Gastrocnemius medialis (tissue), 4 donors: ENCODE measurements around the gene TMPRSS9. TPM values are rescaled to one million over a fixed set of nuclear protein-coding genes. Genes with fewer than 3 reads are reported as not detected.
A peak's percentile ranks its signal among the peaks of the same experiment; 100 is the strongest.

Source experiments
- ATAC-seq, 2 donors: fragments of 150-250 bp; one replicate each; pipeline ENCODE4 v1.9.1; 2016
- DNase-seq, 2 donors: peaks; one replicate each; pipeline ENCODE4 v3.0.0-alpha.2; 2019
- H3K27ac ChIP-seq, 4 donors: fragments of 200-600 bp; sonication (generic); 1 replicate in 1 of 4; 2 replicates in 3 of 4; pipeline ENCODE4 v1.5.1; 2016 to 2018; ENCODE audit warnings: mild to moderate bottlenecking in 2 of 4, moderate library complexity in 1 of 4
- H3K27me3 ChIP-seq, 3 donors: fragments of 200-600 bp; sonication (generic) in 2 of 3; 1 replicate in 1 of 3; 2 replicates in 2 of 3; pipeline versions ENCODE4 v1.5.1 to v1.6.0; 2016 to 2019; ENCODE audit warnings: mild to moderate bottlenecking in 1 of 3, moderate library complexity in 1 of 3
- H3K36me3 ChIP-seq, 2 donors: fragments of 200-600 bp; sonication (generic) in 1 of 2; one replicate each; pipeline ENCODE4 v1.5.1; 2017 to 2018
- H3K4me1 ChIP-seq, 2 donors: fragments of 200-600 bp; sonication (generic) in 1 of 2; one replicate each; pipeline ENCODE4 v1.5.1; 2016 to 2017; ENCODE audit warnings: mild to moderate bottlenecking in 2 of 2
- H3K4me3 ChIP-seq, 4 donors: fragments of 200-600 bp; sonication (generic) in 3 of 4; 1 replicate in 1 of 4; 2 replicates in 3 of 4; pipeline ENCODE4 v1.5.1; 2016 to 2019; ENCODE audit warnings: mild to moderate bottlenecking in 2 of 4
- H3K9me3 ChIP-seq, 3 donors: fragments of 200-600 bp; sonication (generic) in 2 of 3; 1 replicate in 1 of 3; 2 replicates in 2 of 3; pipeline ENCODE4 v1.5.1; 2016 to 2019
- POLR2A ChIP-seq, 2 donors: fragments of 450-650 bp; IDR thresholded peaks; one replicate each; pipeline ENCODE4 v1.6.1; 2017; ENCODE audit warnings: antibody characterized with exemption in 2 of 2, mild to moderate bottlenecking in 2 of 2, moderate library complexity in 2 of 2
- in situ Hi-C, 4 donors: fragments of 200-750 bp; cut with MboI; loops; one replicate each; pipeline versions ENCODE4 v1.15.0 to v1.8.0; 2017; ENCODE audit warnings: low sequenced_read_pairs in 4 of 4
- intact Hi-C: fragments of 100-400 bp; cut with DNase I; formaldehyde crosslinking; loops from one replicate; pipeline ENCODE4 v1.15.1; 2023; ENCODE audit warnings: low total_unique reads
- total RNA-seq, 4 donors: library from RNA; depleted of rRNA; stranded (reverse); fragments of >200 nt; gene quantifications; one replicate each; pipeline versions ENCODE4 v1.1.0 to v1.2.3, GENCODE V29; 2016
- TF ChIP-seq, protein P1 (sequence below), 5 experiments: fragments of 450-650 bp in 3 of 5; fragments of 200-600 bp in 2 of 5; sonication (generic) in 2 of 5; IDR thresholded peaks in 4 of 5; conservative IDR thresholded peaks in 1 of 5; 1 replicate in 4 of 5; 2 replicates in 1 of 5; pipeline ENCODE4 v1.5.1; 2016 to 2019; ENCODE audit warnings: antibody characterized with exemption in 5 of 5, mild to moderate bottlenecking in 3 of 5, moderate library complexity in 3 of 5

Gene TMPRSS9
- total RNA-seq, 4 donors from 2014 or later = not detected

DNA sequence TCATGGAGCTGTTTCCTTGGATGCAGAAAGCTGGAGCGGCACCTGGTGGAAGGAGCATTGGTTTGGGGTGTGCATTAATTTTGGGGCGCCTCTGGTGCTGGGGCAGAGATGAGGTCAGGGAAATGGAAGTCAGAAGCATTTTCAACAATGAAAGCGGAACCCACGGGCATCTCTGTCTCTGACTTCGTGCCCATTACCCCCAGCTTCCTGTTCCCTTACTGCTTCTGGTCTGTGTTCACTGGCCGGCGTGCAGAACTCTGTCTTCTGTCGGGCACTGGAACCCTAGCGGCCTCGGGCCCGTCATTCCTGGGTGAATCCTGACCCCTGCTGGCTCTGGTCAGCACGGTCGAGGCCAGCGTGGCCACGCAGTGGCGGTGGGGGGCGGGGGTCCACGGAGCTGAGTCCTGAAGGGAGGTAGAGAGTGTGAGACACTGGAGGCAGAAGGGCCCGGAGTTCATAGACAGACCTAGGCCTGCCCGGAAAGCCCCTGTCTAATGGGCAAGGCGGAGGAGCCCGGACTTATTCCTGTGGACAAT is 44.2 kb upstream of the TMPRSS9 start:
- Histone ChIP-seq H3K9me3 (no peaks in the 10 kb centered on the region), H3K27me3 (peaks cover 6 to 14% (median 8%) of the 10 kb centered on the region in 3 donors), H3K4me1 (no peaks in the 10 kb centered on the region), H3K27ac (no peak overlapping the region), H3K4me3 (no peak overlapping the region), H3K36me3 (no peaks in the 10 kb centered on the region)
- peak; percentile 58 to 60 for ATAC-seq
- intact Hi-C loops (loop anchor here (2.0 to 5.0 kb wide), 2 partner anchors 39 to 81 kb away; no protein-coding TSS in a partner anchor), in situ Hi-C loops (no loop called here)
- peak; percentile 49 to 52 for DNase-seq
- TF ChIP-seq, protein P1, sequence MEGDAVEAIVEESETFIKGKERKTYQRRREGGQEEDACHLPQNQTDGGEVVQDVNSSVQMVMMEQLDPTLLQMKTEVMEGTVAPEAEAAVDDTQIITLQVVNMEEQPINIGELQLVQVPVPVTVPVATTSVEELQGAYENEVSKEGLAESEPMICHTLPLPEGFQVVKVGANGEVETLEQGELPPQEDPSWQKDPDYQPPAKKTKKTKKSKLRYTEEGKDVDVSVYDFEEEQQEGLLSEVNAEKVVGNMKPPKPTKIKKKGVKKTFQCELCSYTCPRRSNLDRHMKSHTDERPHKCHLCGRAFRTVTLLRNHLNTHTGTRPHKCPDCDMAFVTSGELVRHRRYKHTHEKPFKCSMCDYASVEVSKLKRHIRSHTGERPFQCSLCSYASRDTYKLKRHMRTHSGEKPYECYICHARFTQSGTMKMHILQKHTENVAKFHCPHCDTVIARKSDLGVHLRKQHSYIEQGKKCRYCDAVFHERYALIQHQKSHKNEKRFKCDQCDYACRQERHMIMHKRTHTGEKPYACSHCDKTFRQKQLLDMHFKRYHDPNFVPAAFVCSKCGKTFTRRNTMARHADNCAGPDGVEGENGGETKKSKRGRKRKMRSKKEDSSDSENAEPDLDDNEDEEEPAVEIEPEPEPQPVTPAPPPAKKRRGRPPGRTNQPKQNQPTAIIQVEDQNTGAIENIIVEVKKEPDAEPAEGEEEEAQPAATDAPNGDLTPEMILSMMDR (IDR thresholded peaks at IDR 0.05 in 4 of 5, conservative IDR thresholded peaks at IDR 0.05 in 1 of 5) = peak; percentile 32 to 72 (median 52)
- no peak for TF ChIP-seq POLR2A (IDR thresholded peaks at IDR 0.05)

DNA sequence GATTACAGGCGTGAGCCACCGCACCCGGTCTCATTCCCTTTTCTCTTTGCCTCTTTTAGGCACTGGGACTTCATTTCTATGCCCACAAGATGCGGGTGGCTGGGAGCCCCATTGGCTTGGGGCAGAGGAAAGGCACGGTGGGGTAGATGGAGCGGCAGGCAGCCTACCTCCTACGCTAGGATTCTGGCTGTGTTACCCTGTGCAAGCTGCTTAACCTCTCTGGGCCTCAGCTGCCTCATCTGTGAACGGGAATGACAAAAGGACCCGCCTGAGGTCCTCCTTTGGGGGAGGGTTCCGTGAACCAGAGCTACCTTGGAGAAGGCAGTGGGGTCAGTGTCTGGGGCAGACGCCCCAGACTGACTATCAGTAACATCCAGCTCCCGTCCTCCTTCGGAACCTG is 42.8 kb upstream of the TMPRSS9 start:
- Histone ChIP-seq H3K4me3 (no peak overlapping the region), H3K4me1 (no peaks in the 10 kb centered on the region), H3K27me3 (peaks cover 2 to 11% (median 8%) of the 10 kb centered on the region in 3 donors), H3K9me3 (no peaks in the 10 kb centered on the region), H3K27ac (no peak overlapping the region), H3K36me3 (peaks cover 0 to under 1% of the 10 kb centered on the region in 2 donors)
- intact Hi-C loops = loop anchor here (2.0 to 5.0 kb wide), 2 partner anchors 40 to 82 kb away; no protein-coding TSS in a partner anchor
- no peak for DNase-seq
- no peak for TF ChIP-seq POLR2A (IDR thresholded peaks at IDR 0.05)
- TF ChIP-seq, protein P1 (IDR thresholded peaks at IDR 0.05 in 4 of 5, conservative IDR thresholded peaks at IDR 0.05 in 1 of 5) = no peak
- in situ Hi-C loops = no loop called here
- no peak for ATAC-seq

DNA sequence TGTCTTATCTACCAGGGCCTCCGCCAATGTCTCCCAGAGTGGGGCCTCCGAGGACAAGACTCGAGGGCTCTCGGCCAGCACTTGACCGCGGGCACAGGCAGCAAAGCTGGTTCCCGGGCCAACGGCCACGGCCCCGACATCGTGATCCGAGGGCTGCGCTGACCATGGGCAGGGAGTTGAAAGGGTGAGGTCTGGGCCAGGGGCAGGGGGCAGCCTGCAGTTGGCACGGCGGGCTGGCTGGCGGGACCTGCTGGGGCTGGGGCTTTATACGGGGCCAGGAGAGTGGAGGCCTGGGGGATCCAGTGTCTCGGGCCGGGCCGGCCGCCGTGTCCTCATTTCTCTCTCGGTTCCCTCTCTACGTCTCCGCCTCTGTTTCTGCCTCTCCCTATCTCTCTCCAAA is 42.3 kb upstream of the TMPRSS9 start:
- TF ChIP-seq, protein P1 (IDR thresholded peaks at IDR 0.05 in 4 of 5, conservative IDR thresholded peaks at IDR 0.05 in 1 of 5) = no peak
- TF ChIP-seq POLR2A (IDR thresholded peaks at IDR 0.05) = no peak
- H3K4me3 ChIP-seq = no peak overlapping the region
- intact Hi-C loops = loop anchor here (2.0 to 5.0 kb wide), 2 partner anchors 40 to 83 kb away; no protein-coding TSS in a partner anchor
- H3K36me3 ChIP-seq = peaks cover 0 to 5% of the 10 kb centered on the region in 2 donors
- in situ Hi-C loops = no loop called here
- no peaks in the 10 kb centered on the region for H3K9me3 ChIP-seq
- H3K4me1 ChIP-seq = no peaks in the 10 kb centered on the region
- no peak overlapping the region for H3K27ac ChIP-seq
- peaks cover 0 to 6% (median 5%) of the 10 kb centered on the region in 3 donors for H3K27me3 ChIP-seq
- ATAC-seq (no peak), DNase-seq (no peak)

DNA sequence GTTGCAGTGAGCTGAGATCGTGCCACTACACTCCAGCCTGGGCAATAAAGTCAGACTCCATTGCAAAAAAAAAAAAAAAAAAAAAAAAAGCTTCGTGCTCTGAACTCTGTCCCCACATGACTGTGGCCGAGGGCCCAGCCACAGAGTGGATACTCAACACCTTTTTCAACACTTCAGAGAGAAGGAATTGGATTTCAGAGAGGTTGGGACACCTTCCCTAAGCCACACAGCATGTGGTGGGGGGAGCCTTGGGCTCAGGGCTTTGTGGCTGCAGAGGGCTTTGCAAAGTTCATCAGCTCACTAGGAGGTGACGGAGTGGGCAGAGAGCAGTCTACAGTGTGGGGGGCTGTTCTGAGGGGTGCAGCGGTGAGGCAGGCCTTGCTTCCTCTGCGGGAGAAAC is 41.1 kb upstream of the TMPRSS9 start:
- intact Hi-C loops = loop anchor here (5.0 kb wide), 1 partner anchor 42 kb away; no protein-coding TSS in a partner anchor
- in situ Hi-C loops = no loop called here
- Histone ChIP-seq H3K27me3 (no peaks in the 10 kb centered on the region), H3K4me1 (no peaks in the 10 kb centered on the region), H3K36me3 (peaks cover 0 to 16% of the 10 kb centered on the region in 2 donors), H3K4me3 (no peak overlapping the region), H3K9me3 (no peaks in the 10 kb centered on the region), H3K27ac (no peak overlapping the region)
- DNase-seq (no peak), ATAC-seq (no peak)
- no peak for TF ChIP-seq POLR2A (IDR thresholded peaks at IDR 0.05)
- TF ChIP-seq, protein P1 (IDR thresholded peaks at IDR 0.05 in 4 of 5, conservative IDR thresholded peaks at IDR 0.05 in 1 of 5) = no peak
